Activated CD4-positive, alpha-beta T cell treated with anti-CD3 and anti-CD28 coated beads for 36 hours (primary cell): ENCODE data around the gene PEAK1. TPM values are rescaled to one million over a fixed set of nuclear protein-coding genes. Genes with fewer than 3 reads are reported as not detected.

Experiments
- ATAC-seq: fragments of 200-7000 bp; cut with Tn5 transposase; one replicate; pipeline ENCODE4 v1.10.0; 2021; ENCODE audit warnings: mild to moderate bottlenecking, moderate library complexity
- CTCF ChIA-PET: fragments of 350-600 bp; sonication (Branson Sonifier 250); formaldehyde crosslinking; loops from one replicate; lab custom pipeline; 2021; ENCODE audit warnings: antibody characterized with exemption; lab: Charles Lee
- POLR2A ChIA-PET: fragments of 350-600 bp; sonication (Branson Sonifier 250); formaldehyde crosslinking; loops from one replicate; lab custom pipeline; 2021; ENCODE audit warnings: antibody characterized with exemption, inconsistent platforms; lab: Charles Lee
- DNase-seq: peaks from one replicate; pipeline ENCODE4 v3.0.0-alpha.2; 2020
- H3K27ac Mint-ChIP-seq: one replicate; pipeline ENCODE4 v1.8.0; 2021; ENCODE audit warnings: mixed read lengths
- H3K27me3 Mint-ChIP-seq: one replicate; pipeline ENCODE4 v1.8.0; 2021; ENCODE audit warnings: mixed read lengths
- H3K36me3 Mint-ChIP-seq: one replicate; pipeline ENCODE4 v1.8.0; 2021; ENCODE audit warnings: low read depth, mixed read lengths
- H3K4me1 Mint-ChIP-seq: one replicate; pipeline ENCODE4 v1.8.0; 2021; ENCODE audit warnings: mixed read lengths
- H3K4me3 Mint-ChIP-seq: one replicate; pipeline ENCODE4 v1.8.0; 2021; ENCODE audit warnings: mild to moderate bottlenecking, moderate library complexity, mixed read lengths
- H3K9me3 Mint-ChIP-seq: one replicate; pipeline ENCODE4 v1.8.0; 2021; ENCODE audit warnings: low read depth, mixed read lengths
- intact Hi-C, 2 experiments: fragments of 100-400 bp; cut with DNase I in 1 of 2; cut with micrococcal nuclease in 1 of 2; formaldehyde crosslinking; loops; one replicate each; pipeline versions ENCODE4 v1.14.2 to v1.15.1; 2022 to 2024; cut with DNase I, micrococcal nuclease
- total RNA-seq, 2 experiments: library from RNA; stranded (reverse); gene quantifications; one replicate each; pipeline ENCODE4 v1.2.3, GENCODE V29; 2021

PEAK1 gene
- total RNA-seq, 2 experiments from 2014 or later, result 26.5 to 27.0 TPM

DNA sequence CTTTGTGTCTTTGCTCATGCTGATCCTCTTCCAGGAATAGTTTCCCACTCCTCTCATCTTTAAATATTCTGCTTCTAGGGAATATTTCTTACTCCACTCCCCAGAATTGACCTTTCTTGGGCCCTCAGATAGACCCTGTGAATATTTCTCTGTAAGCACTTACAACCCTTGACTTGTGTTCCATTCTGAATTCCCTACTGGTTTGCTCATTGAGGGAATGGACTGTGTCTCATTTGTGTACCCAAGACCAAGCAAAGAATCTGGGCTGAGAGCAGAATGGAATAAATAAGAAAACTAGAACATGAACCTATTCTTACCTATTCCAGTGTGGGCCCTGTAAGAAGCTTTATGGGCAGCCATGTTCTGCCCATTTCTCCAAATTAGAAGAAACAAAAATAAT, 276.3 kb downstream of the PEAK1 start:
- no peak for DNase-seq

DNA sequence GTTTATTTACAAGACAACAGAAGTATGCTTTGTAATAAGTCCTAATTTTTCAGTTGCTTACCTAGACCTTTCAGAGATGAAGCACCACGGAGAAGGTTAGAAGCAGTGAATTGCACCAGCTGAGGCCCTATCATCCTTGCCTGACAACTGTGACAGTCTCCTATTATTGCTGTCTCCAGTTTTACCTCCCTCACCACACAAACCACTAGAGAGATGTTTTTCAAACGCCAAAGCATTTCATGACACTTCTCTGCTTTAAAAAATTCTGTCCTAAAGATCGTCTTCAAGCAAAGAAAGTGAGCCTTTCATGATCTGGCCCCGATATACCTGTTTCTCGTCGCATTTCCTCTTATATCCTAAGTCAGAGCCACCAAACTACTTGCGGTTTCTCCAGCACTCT, 276.7 kb downstream of the PEAK1 start:
- H3K27me3 Mint-ChIP-seq, result no peaks in the 10 kb centered on the region
- ChIA-PET POLR2A (no interaction called here), CTCF (no interaction called here)
- ATAC-seq (no peak), DNase-seq (no peak)
- peaks cover 7% of the 10 kb centered on the region for H3K36me3 Mint-ChIP-seq
- no peaks in the 10 kb centered on the region for H3K9me3 Mint-ChIP-seq
- intact Hi-C loops, result no loop called here
- no peak overlapping the region for H3K27ac Mint-ChIP-seq
- no peaks in the 10 kb centered on the region for H3K4me1 Mint-ChIP-seq
- no peak overlapping the region for H3K4me3 Mint-ChIP-seq

More for the DNA sequence above, 276.3 kb downstream of the PEAK1 start:
- ChIA-PET POLR2A (no interaction called here), CTCF (interaction anchor here (1.5 kb wide), 2 partner anchors 13 to 25 kb away, joined by 4 read pairs; no protein-coding TSS in a partner anchor)
- Mint-ChIP-seq H3K9me3 (no peaks in the 10 kb centered on the region), H3K36me3 (peaks cover 7% of the 10 kb centered on the region), H3K4me3 (no peak overlapping the region), H3K27me3 (no peaks in the 10 kb centered on the region), H3K4me1 (no peaks in the 10 kb centered on the region), H3K27ac (no peak overlapping the region)
- intact Hi-C loops, result no loop called here
- ATAC-seq, result no peak

DNA sequence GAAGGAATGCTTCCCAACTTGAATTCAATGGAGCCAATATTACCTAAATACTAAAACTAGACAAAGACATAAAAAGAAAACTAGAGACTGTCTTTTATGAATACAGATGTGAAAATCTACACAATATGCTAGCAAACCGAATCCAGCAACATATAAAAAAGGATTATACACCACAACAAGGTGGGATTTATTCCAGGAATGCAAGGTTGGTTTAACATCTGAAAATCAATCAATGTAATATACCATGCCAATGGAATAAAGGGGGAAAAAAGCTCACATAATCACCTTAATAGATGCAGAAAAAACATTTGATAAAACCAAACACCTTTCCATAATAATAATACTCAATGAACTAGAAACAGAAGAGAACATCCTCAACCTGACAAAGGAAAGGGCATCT, 279.7 kb downstream of the PEAK1 start:
- ATAC-seq (no peak), DNase-seq (no peak)
- no peak overlapping the region for H3K4me3 Mint-ChIP-seq
- CTCF ChIA-PET, result interaction anchor here (1.2 kb wide), 1 partner anchor 9 kb away, joined by 3 read pairs; no protein-coding TSS in a partner anchor
- peaks cover 18% of the 10 kb centered on the region for H3K36me3 Mint-ChIP-seq
- H3K4me1 Mint-ChIP-seq, result no peaks in the 10 kb centered on the region
- intact Hi-C loops, result no loop called here
- H3K27me3 Mint-ChIP-seq, result no peaks in the 10 kb centered on the region
- POLR2A ChIA-PET, result no interaction called here
- H3K9me3 Mint-ChIP-seq, result peaks cover 3% of the 10 kb centered on the region
- no peak overlapping the region for H3K27ac Mint-ChIP-seq

DNA sequence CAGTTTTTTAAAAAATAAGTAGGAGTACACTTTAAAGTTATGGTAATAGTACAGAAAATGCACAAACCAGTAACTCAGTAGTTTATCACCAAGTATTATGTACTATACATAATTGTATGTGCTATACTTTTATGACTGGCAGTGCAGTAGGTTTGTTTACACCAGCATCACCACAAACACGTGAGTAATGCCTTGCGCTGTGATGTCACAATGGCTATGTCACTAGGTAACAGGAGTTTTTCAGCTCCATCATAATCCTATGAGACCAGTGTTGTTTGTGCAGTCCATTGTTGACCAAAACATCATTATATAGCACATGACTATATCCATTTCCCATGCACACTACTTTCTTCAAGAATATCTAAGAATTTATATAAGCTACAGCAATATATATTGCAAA, 280.6 kb downstream of the PEAK1 start:
- Mint-ChIP-seq H3K36me3 (peaks cover 18% of the 10 kb centered on the region), H3K27me3 (no peaks in the 10 kb centered on the region), H3K9me3 (peaks cover 3% of the 10 kb centered on the region), H3K27ac (no peak overlapping the region), H3K4me3 (no peak overlapping the region), H3K4me1 (no peaks in the 10 kb centered on the region)
- no peak for ATAC-seq
- intact Hi-C loops, result no loop called here
- ChIA-PET POLR2A (no interaction called here), CTCF (interaction anchor here (1.2 kb wide), 1 partner anchor 8 kb away, joined by 3 read pairs; no protein-coding TSS in a partner anchor)
- no peak for DNase-seq

DNA sequence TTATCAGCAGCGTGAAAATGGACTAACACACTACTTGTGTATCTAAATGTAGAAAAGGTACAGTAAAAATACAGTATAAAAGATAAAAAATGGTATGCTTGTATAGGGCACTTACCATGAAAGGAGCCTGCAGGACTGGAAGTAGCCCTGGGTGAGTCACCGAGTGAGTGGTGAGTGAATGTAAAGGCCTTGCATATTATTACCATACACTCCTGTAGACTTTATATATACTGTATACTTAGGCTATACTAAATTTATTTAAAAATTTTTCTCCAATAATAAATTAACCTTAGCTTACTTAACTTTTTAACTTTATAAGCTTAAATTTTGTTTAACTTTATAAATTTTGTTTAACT, 281.8 kb downstream of the PEAK1 start:
- DNase-seq, result no peak
- POLR2A ChIA-PET, result no interaction called here

DNA sequence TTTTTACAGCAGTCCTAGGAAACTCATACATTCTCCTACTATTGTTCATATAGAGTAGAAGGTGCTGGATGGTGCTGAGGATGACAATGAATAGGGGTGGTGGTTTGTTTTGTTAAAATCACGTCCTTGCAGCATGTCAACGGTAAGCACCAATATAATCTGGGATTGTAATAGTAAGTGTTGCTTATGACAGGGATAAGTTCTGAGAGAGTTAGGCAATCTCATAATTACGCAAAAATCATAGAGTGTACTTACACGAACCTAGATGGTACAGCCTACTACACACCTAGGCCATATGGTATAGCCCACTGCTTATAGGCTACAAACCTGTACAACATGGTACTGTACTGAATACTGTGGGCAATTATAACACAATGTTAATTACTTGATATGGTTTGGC, 284.7 kb downstream of the PEAK1 start:
- Mint-ChIP-seq H3K4me3 (no peak overlapping the region), H3K27ac (no peak overlapping the region), H3K4me1 (no peaks in the 10 kb centered on the region), H3K36me3 (peaks cover 15% of the 10 kb centered on the region), H3K9me3 (peaks cover 3% of the 10 kb centered on the region), H3K27me3 (no peaks in the 10 kb centered on the region)
- ATAC-seq (no peak), DNase-seq (no peak)
- POLR2A ChIA-PET, result no interaction called here
- CTCF ChIA-PET, result no interaction called here
- intact Hi-C loops, result no loop called here

More for the DNA sequence above, 281.8 kb downstream of the PEAK1 start:
- Mint-ChIP-seq H3K27ac (no peak overlapping the region), H3K4me1 (no peaks in the 10 kb centered on the region), H3K9me3 (peaks cover 3% of the 10 kb centered on the region), H3K36me3 (peaks cover 18% of the 10 kb centered on the region), H3K4me3 (no peak overlapping the region), H3K27me3 (no peaks in the 10 kb centered on the region)
- intact Hi-C loops, result no loop called here
- ATAC-seq, result no peak
- CTCF ChIA-PET, result interaction anchor here (0.9 kb wide), 1 partner anchor 19 kb away, joined by 4 read pairs; no protein-coding TSS in a partner anchor

DNA sequence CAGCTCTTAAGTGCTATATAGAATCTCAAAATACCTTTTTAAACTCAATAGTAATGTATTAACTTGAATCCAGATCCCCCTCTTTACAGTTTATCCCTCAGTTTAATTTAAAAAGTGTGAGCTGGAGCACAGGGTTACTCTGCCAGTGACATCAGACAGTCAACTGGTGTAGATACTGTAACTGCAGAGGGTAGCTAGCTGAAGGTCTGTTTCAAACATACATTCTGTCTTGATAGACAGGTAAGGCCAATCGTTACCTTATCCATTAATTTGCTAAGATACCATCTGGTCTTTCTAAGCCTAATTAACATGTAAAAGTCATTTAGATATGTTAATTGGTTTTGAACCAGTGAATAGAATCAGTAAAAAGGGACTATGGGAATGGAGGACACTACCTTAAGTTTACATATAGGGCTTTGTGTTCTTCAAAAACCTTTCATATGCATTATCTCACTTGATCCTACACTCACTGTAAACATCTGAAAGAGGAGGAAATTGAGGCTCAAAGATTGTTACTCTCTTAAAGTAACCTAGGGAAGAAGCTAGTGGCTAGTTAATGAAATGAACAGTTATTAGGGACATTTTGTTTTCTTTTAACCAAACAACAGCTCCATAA, 289.5 kb downstream of the PEAK1 start:
- Mint-ChIP-seq H3K9me3 (no peaks in the 10 kb centered on the region), H3K27me3 (no peaks in the 10 kb centered on the region), H3K27ac (no peak overlapping the region), H3K4me1 (no peaks in the 10 kb centered on the region), H3K4me3 (no peak overlapping the region), H3K36me3 (peaks cover 5% of the 10 kb centered on the region)
- DNase-seq (no peak), ATAC-seq (no peak)
- CTCF ChIA-PET, result interaction anchor here (0.7 to 2.3 kb wide), 6 partner anchors 9 to 413 kb away, joined by 3 to 11 read pairs (median 4); no protein-coding TSS in a partner anchor
- POLR2A ChIA-PET, result no interaction called here
- intact Hi-C loops, result no loop called here

DNA sequence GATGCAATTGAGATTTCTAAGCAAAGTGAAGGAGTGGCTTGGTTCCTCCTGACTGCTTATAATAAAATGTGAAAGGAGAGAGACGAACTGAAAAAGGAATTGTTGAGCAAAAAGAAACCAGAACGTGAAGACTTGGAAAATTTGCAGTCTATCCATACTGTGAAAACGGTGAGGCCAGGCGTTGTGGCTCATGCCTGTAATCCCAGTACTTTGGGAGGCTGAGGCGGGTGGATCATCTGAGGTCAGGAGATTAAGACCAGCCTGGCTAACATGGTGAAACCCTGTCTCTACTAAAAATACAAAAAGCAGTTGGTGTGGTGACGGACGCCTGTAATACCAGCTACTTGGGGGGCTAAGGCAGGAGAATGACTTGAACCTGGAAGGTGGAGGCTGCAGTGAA, 292.3 kb downstream of the PEAK1 start:
- CTCF ChIA-PET, result interaction anchor here (3.1 kb wide), 1 partner anchor 369 kb away, joined by 10 read pairs; no protein-coding TSS in a partner anchor
- no peaks in the 10 kb centered on the region for H3K9me3 Mint-ChIP-seq
- no peak for DNase-seq

DNA sequence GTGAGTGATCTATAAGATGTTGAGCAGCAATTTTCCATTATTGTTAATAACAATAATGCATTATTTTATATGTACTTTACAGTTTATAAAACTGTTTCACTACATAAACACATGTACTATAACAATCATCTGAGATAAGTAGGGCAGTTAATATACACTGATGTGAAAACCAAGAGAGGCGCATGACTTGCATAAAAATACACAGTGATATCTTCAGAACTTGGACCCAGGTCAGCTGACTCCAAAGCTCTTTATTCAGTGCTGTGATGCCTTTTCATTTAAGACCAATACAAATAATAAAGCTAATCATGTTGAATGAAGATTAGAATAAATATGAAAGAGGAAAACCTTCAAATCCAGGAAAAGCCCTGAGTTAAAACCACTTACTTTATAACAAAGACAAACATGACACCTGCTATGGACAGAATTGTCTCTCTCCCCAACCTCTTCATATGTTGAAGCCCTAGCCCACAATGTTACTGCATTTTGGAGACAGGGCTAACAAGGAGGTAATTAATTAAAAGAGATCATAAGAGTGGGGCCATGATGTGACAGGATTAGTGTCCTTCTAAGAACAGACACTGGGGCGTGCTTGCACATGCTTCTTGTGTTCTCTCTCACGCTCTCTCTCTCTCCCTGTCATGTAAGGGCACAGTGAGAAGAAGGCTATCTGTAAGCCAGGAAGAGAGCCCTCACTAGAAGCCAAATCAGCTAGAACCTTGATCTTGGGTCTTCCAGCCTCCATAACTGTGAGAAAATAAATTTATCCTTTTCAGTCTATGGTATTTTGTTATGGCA, 293.2 kb downstream of the PEAK1 start:
- H3K36me3 Mint-ChIP-seq, result no peaks in the 10 kb centered on the region
- ChIA-PET CTCF (interaction anchor here (1.1 to 3.1 kb wide), 5 partner anchors 13 to 416 kb away, joined by 4 to 10 read pairs (median 8); no protein-coding TSS in a partner anchor), POLR2A (no interaction called here)
- H3K4me3 Mint-ChIP-seq, result no peak overlapping the region
- intact Hi-C loops, result loop anchor here in 1 of 2 experiments (10.0 kb wide), 1 partner anchor 508 kb away; the partner anchor contains the start of gene LINGO1
- H3K9me3 Mint-ChIP-seq, result no peaks in the 10 kb centered on the region
- no peak for DNase-seq
- peaks cover 3% of the 10 kb centered on the region for H3K4me1 Mint-ChIP-seq
- no peak for ATAC-seq
- H3K27ac Mint-ChIP-seq, result no peak overlapping the region
- no peaks in the 10 kb centered on the region for H3K27me3 Mint-ChIP-seq

More for the DNA sequence above, 292.3 kb downstream of the PEAK1 start:
- POLR2A ChIA-PET, result no interaction called here
- Mint-ChIP-seq H3K27me3 (no peaks in the 10 kb centered on the region), H3K36me3 (peaks cover under 1% of the 10 kb centered on the region), H3K27ac (no peak overlapping the region), H3K4me3 (no peak overlapping the region), H3K4me1 (no peaks in the 10 kb centered on the region)
- intact Hi-C loops, result loop anchor here in 1 of 2 experiments (10.0 kb wide), 1 partner anchor 507 kb away; the partner anchor contains the start of gene LINGO1
- ATAC-seq, result no peak

DNA sequence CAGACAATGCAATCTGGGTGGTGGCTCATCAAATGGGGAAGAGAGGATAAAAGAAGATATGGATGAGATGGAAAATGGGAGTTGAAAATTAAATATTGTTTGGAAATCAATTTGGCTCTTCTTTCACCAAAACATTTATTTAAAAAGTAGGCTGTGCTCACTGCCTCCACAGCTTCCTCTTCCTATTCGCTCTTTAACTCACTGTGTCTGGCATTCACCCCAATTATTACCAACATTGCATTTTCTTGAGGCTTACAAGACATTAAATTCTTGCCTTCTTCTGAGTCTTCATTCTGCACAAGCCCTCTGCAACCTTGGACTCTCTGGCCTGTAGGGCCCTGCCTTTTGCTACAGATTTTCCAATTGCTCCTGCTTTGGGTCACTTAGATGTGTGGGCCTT, 296.1 kb downstream of the PEAK1 start:
- Mint-ChIP-seq H3K9me3 (no peaks in the 10 kb centered on the region), H3K4me3 (no peak overlapping the region), H3K4me1 (peaks cover 7% of the 10 kb centered on the region), H3K27me3 (no peaks in the 10 kb centered on the region), H3K36me3 (no peaks in the 10 kb centered on the region), H3K27ac (no peak overlapping the region)
- intact Hi-C loops, result loop anchor here in 1 of 2 experiments (10.0 kb wide), 1 partner anchor 511 kb away; the partner anchor contains the start of gene LINGO1
- DNase-seq (no peak), ATAC-seq (no peak)
- POLR2A ChIA-PET, result no interaction called here
- CTCF ChIA-PET, result interaction anchor here (2.7 kb wide), 1 partner anchor 419 kb away, joined by 10 read pairs; no protein-coding TSS in a partner anchor

DNA sequence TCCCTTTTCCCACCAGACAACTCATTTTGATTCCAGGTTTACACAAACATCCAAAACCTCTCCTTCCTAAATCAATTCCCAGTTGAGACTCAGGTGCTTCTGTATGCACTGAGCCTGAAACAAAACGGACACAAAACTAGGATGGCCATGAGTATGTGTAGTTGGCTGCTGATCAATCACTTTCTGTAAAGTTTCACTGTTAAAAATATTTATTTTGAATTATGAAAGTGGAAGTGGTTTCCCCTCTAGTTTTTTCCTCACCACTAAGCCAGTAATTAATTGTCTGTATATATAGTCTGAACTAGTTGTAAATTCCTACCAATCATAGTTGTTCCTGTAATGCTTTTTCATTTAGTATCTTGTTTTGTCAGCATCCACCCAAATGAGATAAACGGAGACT, 297.3 kb downstream of the PEAK1 start:
- H3K36me3 Mint-ChIP-seq, result no peaks in the 10 kb centered on the region
- no peaks in the 10 kb centered on the region for H3K9me3 Mint-ChIP-seq
- no peak overlapping the region for H3K27ac Mint-ChIP-seq
- CTCF ChIA-PET, result interaction anchor here (1.1 kb wide), 1 partner anchor 374 kb away, joined by 5 read pairs; no protein-coding TSS in a partner anchor
- H3K27me3 Mint-ChIP-seq, result no peaks in the 10 kb centered on the region
- peaks cover 7% of the 10 kb centered on the region for H3K4me1 Mint-ChIP-seq
- no peak for DNase-seq
- POLR2A ChIA-PET, result no interaction called here
- H3K4me3 Mint-ChIP-seq, result no peak overlapping the region
- intact Hi-C loops, result loop anchor here in 1 of 2 experiments (10.0 kb wide), 1 partner anchor 512 kb away; the partner anchor contains the start of gene LINGO1
- ATAC-seq, result no peak
